Esophagus muscularis mucosa (tissue), 3 donors: Measurements from ENCODE around the gene LRP2.

Source experiments
- POLR2A ChIP-seq: fragments of 450-650 bp; IDR thresholded peaks from one replicate; pipeline ENCODE4 v1.6.1; 2017; ENCODE audit warnings: antibody characterized with exemption, moderate library complexity, mild to moderate bottlenecking, low read depth
- POLR2AphosphoS5 ChIP-seq, 2 donors: sonication (generic); formaldehyde crosslinking; IDR thresholded peaks; one replicate each; pipeline ENCODE4 v1.6.1; 2017; ENCODE audit warnings: antibody characterized with exemption in 2 of 2
- TF ChIP-seq, protein P1 (sequence below), 3 experiments: fragments of 200-600 bp in 2 of 3; fragments of 450-650 bp in 1 of 3; sonication (generic) in 2 of 3; IDR thresholded peaks; one replicate each; pipeline ENCODE4 v1.5.1; 2017 to 2019; ENCODE audit warnings: antibody characterized with exemption in 3 of 3, mild to moderate bottlenecking in 2 of 3, moderate library complexity in 1 of 3

DNA sequence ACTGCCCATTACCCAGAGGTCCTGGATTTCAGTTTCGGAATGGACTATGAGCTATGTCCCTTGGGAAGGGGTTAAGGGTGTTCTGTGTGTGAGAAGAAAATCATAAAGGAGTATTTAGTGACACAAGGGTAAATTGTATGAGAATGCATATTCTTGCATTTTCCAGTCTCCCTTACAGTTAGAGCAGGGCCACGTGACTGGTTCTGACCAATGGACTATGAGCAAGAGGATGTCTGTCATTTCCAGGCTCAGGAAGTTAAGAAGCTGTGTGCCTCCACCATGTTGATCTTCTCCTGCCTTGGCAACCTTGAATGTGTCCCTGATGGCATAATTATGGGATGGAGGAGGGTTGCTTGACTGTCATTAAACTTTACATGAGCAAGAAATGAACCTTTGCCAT is 198.0 kb downstream of the LRP2 start:
- TF ChIP-seq, protein P1, sequence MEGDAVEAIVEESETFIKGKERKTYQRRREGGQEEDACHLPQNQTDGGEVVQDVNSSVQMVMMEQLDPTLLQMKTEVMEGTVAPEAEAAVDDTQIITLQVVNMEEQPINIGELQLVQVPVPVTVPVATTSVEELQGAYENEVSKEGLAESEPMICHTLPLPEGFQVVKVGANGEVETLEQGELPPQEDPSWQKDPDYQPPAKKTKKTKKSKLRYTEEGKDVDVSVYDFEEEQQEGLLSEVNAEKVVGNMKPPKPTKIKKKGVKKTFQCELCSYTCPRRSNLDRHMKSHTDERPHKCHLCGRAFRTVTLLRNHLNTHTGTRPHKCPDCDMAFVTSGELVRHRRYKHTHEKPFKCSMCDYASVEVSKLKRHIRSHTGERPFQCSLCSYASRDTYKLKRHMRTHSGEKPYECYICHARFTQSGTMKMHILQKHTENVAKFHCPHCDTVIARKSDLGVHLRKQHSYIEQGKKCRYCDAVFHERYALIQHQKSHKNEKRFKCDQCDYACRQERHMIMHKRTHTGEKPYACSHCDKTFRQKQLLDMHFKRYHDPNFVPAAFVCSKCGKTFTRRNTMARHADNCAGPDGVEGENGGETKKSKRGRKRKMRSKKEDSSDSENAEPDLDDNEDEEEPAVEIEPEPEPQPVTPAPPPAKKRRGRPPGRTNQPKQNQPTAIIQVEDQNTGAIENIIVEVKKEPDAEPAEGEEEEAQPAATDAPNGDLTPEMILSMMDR (IDR thresholded peaks at IDR 0.05): no peak
- TF ChIP-seq POLR2A (no peak), POLR2AphosphoS5 (IDR thresholded peaks at IDR 0.05) (no peak)
